CD4-positive, alpha-beta T cell (primary cell): ENCODE measurements around the gene RPL32. TPM values are rescaled to one million over a fixed set of nuclear protein-coding genes. Genes with fewer than 3 reads are reported as not detected.

Source experiments
- ATAC-seq: fragments of 200-7000 bp; cut with Tn5 transposase; one replicate; pipeline ENCODE4 v1.10.0; 2022; ENCODE audit warnings: mild to moderate bottlenecking; ENCODE audit not compliant: poor library complexity
- CTCF ChIA-PET: fragments of 350-600 bp; sonication (Branson Sonifier 250); formaldehyde crosslinking; loops from one replicate; lab custom pipeline; 2021; ENCODE audit warnings: antibody characterized with exemption, inconsistent platforms; lab: Charles Lee
- POLR2A ChIA-PET: fragments of 350-600 bp; sonication (Branson Sonifier 250); formaldehyde crosslinking; loops from one replicate; lab custom pipeline; 2021; ENCODE audit warnings: antibody characterized with exemption, inconsistent platforms; lab: Charles Lee
- DNase-seq, 14 experiments: peaks; one replicate each; pipeline ENCODE4 v3.0.0-alpha.2; 2013 to 2020; ENCODE audit warnings: mixed read lengths in 2 of 14
- H3K27ac ChIP-seq, 2 donors: one replicate each; pipeline versions ENCODE4 v1.5.1 to v1.7.0; 2013; ENCODE audit warnings: low read length in 2 of 2, low read depth in 1 of 2, mild to moderate bottlenecking in 1 of 2
- H3K27me3 ChIP-seq, 2 experiments: 1 replicate in 1 of 2; 2 replicates in 1 of 2; pipeline versions ENCODE4 v1.6.1 to v1.7.0; 2013; ENCODE audit warnings: low read length in 2 of 2, control low read depth in 1 of 2, mild to moderate bottlenecking in 1 of 2, moderate library complexity in 1 of 2; ENCODE audit not compliant: insufficient read depth in 2 of 2, control insufficient read depth in 1 of 2
- H3K36me3 ChIP-seq: one replicate; pipeline ENCODE4 v1.6.1; 2013; ENCODE audit warnings: low read length, control low read depth; ENCODE audit not compliant: insufficient read depth
- H3K4me1 ChIP-seq: one replicate; pipeline ENCODE4 v1.6.1; 2013; ENCODE audit warnings: low read length, control low read depth; ENCODE audit not compliant: insufficient read depth
- H3K4me3 ChIP-seq: one replicate; pipeline ENCODE4 v1.5.1; 2013; ENCODE audit warnings: mild to moderate bottlenecking, low read length, moderate library complexity
- H3K9me3 ChIP-seq, 2 experiments: 1 replicate in 1 of 2; 2 replicates in 1 of 2; pipeline versions ENCODE4 v1.6.1 to v1.7.0; 2013; ENCODE audit warnings: low read length in 2 of 2, mild to moderate bottlenecking in 2 of 2, control low read depth in 1 of 2, moderate library complexity in 1 of 2; ENCODE audit not compliant: control insufficient read depth in 1 of 2, insufficient read depth in 1 of 2
- H3K27ac Mint-ChIP-seq: one replicate; pipeline ENCODE4 v1.8.0; 2020; ENCODE audit warnings: mixed read lengths
- H3K27me3 Mint-ChIP-seq: one replicate; pipeline ENCODE4 v1.8.0; 2021; ENCODE audit warnings: mixed read lengths
- H3K36me3 Mint-ChIP-seq: one replicate; pipeline ENCODE4 v1.8.0; 2021; ENCODE audit warnings: low read depth, mixed read lengths
- H3K4me1 Mint-ChIP-seq: one replicate; pipeline ENCODE4 v1.8.0; 2021; ENCODE audit warnings: low read depth, mixed read lengths
- H3K4me3 Mint-ChIP-seq: one replicate; pipeline ENCODE4 v1.8.0; 2020; ENCODE audit warnings: mild to moderate bottlenecking, mixed read lengths
- H3K9me3 Mint-ChIP-seq: one replicate; pipeline ENCODE4 v1.8.0; 2020; ENCODE audit warnings: mixed read lengths
- intact Hi-C, 2 experiments: fragments of 100-400 bp; cut with DNase I in 1 of 2; cut with micrococcal nuclease in 1 of 2; formaldehyde crosslinking; loops; one replicate each; pipeline versions ENCODE4 v1.15.1 to v1.9.0; 2023 to 2025; cut with DNase I, micrococcal nuclease
- total RNA-seq, 174 experiments: library from RNA in 2 of 174; stranded (reverse) in 2 of 174; gene quantifications; one replicate each; pipeline ENCODE4 v1.2.3 and lab custom pipeline; 2021 to 2026
- TF ChIP-seq, protein P1 (sequence below): fragments of 200-600 bp; IDR thresholded peaks from one replicate; pipeline ENCODE4 v1.8.0; 2022; ENCODE audit warnings: antibody characterized with exemption, mild to moderate bottlenecking

The RPL32 gene
- total RNA-seq, 2 experiments from 2014 or later, result 4,308 to 4,667 TPM

DNA sequence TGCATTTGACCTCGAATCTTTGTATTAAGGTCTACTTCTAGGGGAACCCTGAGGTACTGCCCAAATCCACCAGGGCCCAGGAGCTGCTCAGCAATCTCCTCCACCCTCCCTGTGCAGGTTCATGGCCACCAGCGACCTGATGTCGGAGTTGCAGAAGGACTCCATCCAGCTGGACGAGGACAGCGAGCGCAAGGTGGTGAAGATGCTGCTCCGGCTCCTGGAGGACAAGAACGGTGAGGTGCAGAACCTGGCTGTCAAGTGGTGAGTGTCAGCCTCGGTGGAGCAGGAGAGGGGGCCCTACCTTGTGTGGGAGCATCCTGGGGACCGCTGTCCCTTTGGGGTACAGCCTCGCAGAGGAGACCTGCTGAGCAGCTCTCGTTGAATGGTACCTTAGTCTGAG lies 38.0 kb downstream of the RPL32 start:
- POLR2A ChIA-PET, result no interaction called here
- H3K9me3 Mint-ChIP-seq, result no peaks in the 10 kb centered on the region

DNA sequence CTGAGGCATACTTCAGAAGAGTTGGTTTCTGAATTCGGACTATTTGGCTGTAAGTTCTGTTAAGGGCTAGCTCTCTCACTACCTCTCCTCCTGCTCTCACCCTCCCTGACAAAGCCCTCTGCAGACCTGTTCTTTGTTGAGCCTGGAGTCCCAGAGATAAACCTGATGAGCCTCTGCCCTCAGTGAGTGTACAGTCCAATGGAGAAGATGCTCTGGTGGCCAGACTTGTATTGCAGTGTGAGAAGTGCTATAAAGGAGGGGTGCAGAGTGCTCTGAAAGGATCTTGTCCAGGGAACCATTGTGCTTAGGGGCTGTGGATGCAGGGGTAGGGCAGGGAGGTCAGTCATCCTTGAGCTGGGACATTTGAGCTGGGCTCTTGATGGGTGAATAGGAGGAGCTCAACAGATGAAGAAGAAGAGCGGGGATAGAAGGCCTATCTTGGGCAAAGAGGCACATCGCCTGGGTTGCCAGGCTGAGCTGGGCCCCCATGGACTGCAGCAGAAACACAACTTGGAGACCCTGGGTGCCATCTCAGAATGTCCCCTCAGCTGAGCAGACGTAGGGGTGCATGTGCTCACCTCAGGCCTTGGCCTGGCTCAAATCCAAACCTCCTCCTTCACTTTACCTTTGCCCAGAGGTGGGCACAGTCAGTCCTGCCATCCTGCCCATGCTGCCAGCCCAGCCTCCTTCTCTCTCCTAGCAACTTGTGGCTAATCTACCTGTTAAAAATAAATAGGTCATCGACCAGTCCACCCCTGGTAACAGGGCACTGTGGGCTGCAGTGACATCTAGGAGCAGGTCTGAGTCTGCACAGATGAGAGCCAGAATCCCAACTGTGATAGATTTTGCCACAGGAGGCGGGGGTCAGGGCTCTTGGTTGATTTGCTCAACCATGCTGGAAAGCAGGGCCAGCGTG lies 41.6 kb downstream of the RPL32 start:
- TF ChIP-seq, protein P1, sequence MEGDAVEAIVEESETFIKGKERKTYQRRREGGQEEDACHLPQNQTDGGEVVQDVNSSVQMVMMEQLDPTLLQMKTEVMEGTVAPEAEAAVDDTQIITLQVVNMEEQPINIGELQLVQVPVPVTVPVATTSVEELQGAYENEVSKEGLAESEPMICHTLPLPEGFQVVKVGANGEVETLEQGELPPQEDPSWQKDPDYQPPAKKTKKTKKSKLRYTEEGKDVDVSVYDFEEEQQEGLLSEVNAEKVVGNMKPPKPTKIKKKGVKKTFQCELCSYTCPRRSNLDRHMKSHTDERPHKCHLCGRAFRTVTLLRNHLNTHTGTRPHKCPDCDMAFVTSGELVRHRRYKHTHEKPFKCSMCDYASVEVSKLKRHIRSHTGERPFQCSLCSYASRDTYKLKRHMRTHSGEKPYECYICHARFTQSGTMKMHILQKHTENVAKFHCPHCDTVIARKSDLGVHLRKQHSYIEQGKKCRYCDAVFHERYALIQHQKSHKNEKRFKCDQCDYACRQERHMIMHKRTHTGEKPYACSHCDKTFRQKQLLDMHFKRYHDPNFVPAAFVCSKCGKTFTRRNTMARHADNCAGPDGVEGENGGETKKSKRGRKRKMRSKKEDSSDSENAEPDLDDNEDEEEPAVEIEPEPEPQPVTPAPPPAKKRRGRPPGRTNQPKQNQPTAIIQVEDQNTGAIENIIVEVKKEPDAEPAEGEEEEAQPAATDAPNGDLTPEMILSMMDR, result no peak
- no peaks in the 10 kb centered on the region for H3K9me3 Mint-ChIP-seq
- Histone ChIP-seq H3K36me3 (no peaks in the 10 kb centered on the region), H3K4me3 (no peak overlapping the region), H3K4me1 (peaks cover 13% of the 10 kb centered on the region), H3K27ac (no peak overlapping the region), H3K27me3 (no peaks in the 10 kb centered on the region), H3K9me3 (no peaks in the 10 kb centered on the region)
- peaks cover 29% of the 10 kb centered on the region for H3K4me1 Mint-ChIP-seq
- no peaks in the 10 kb centered on the region for H3K27me3 Mint-ChIP-seq
- no peak overlapping the region for H3K27ac Mint-ChIP-seq
- ATAC-seq (no peak), DNase-seq (no peak)
- H3K36me3 Mint-ChIP-seq, result peaks cover 6% of the 10 kb centered on the region
- peak overlapping the region; percentile 46 for H3K4me3 Mint-ChIP-seq
- intact Hi-C loops, result no loop called here
- POLR2A ChIA-PET, result no interaction called here
- CTCF ChIA-PET, result interaction anchor here (1.0 to 1.1 kb wide), 2 partner anchors 10 to 20 kb away, joined by 3 read pairs; no protein-coding TSS in a partner anchor

More for the DNA sequence above, 38.0 kb downstream of the RPL32 start:
- Histone ChIP-seq H3K27me3 (no peaks in the 10 kb centered on the region), H3K4me1 (no peaks in the 10 kb centered on the region), H3K27ac (no peak overlapping the region), H3K4me3 (no peak overlapping the region), H3K9me3 (no peaks in the 10 kb centered on the region), H3K36me3 (no peaks in the 10 kb centered on the region)
- no peak overlapping the region for H3K4me3 Mint-ChIP-seq
- no peak overlapping the region for H3K27ac Mint-ChIP-seq
- peaks cover 8% of the 10 kb centered on the region for H3K36me3 Mint-ChIP-seq
- intact Hi-C loops, result no loop called here
- no peak for ATAC-seq
- DNase-seq, result no peak
- H3K4me1 Mint-ChIP-seq, result peaks cover under 1% of the 10 kb centered on the region
- TF ChIP-seq, protein P1, result no peak
- H3K27me3 Mint-ChIP-seq, result no peaks in the 10 kb centered on the region
- CTCF ChIA-PET, result no interaction called here

DNA sequence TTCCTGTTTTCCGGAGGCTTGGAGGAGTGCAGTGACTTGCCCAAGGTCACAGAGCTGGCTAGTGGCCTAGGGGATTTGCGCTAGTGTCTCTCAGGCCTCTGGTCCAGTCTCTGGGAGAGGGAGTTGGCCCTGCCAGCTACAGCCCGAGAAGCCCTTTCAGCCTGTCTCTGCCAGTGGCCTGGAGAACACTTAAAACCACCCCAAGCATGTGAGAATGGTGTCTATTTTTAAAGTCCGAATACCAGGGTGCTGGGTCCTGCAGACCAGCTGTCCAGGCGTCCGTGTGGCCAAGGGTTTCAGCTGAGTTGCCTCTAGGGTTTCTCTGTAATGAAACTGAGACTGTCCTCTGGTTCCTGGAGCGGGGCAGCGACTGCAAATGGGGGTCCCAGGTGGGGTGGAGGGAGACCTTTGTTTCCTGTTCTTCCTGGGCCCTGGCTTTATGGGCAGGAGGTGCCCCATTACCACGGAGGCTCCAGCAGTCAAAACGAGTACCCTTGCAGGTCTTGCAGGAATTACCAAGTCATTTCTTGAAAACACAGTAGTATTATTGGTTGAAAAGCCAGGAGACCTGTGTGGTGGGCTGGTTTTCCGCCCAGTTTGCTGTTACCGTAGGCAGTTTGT lies 42.7 kb downstream of the RPL32 start:
- intact Hi-C loops, result no loop called here
- Histone ChIP-seq H3K4me1 (peaks cover 13% of the 10 kb centered on the region), H3K9me3 (no peaks in the 10 kb centered on the region), H3K36me3 (no peaks in the 10 kb centered on the region), H3K4me3 (no peak overlapping the region), H3K27ac (no peak overlapping the region), H3K27me3 (no peaks in the 10 kb centered on the region)
- DNase-seq (no peak), ATAC-seq (no peak)
- POLR2A ChIA-PET, result no interaction called here
- CTCF ChIA-PET, result interaction anchor here (1.0 to 1.1 kb wide), 2 partner anchors 11 to 19 kb away, joined by 3 read pairs; no protein-coding TSS in a partner anchor
- Mint-ChIP-seq H3K36me3 (no peaks in the 10 kb centered on the region), H3K27ac (peak overlapping the region; percentile 23), H3K4me3 (peak overlapping the region; percentile 18), H3K27me3 (no peaks in the 10 kb centered on the region), H3K4me1 (peaks cover 29% of the 10 kb centered on the region), H3K9me3 (no peaks in the 10 kb centered on the region)
- TF ChIP-seq, protein P1, result no peak
